Raji (cell line): ENCODE data around the gene KIF1B.

ENCODE experiments used
- POLR2A ChIP-seq: IDR thresholded peaks from 2 replicates; pipeline ENCODE4 v1.6.1; 2011; ENCODE audit warnings: low read depth, low read length, control low read depth; ENCODE audit not compliant: insufficient read depth

KIF1B gene

GRCh38 chr1:10399444-10399941 lies 189.1 kb downstream of the KIF1B start:
- TF ChIP-seq POLR2A, result no peak

DNA sequence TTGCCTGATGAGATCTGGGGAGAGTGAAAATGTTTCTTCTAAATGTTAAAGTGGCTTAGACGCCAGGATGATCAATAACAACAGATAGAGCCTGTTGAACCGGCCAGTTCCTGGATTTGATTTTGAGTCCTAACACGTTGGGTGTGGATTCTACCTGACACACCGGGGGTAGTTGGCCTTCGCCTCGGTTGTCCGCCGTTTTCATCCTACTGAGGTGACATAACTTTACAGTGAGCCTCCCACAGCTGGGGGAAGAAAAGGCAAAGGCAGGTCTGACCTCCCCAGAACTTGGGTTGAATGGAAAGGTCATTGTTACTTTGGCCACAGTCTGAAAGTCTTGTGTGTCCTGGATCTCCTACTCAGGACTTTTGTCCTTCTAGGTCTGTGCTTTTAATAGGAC lies 189.6 kb downstream of the KIF1B start:
- TF ChIP-seq POLR2A, result no peak

- TF ChIP-seq POLR2A, result no peak
Measured at GRCh38 chr1:10401281-10401680, 190.9 kb downstream of the KIF1B start.

GRCh38 chr1:10402729-10403274 lies 192.4 kb downstream of the KIF1B start:
- TF ChIP-seq POLR2A, result no peak

- TF ChIP-seq POLR2A, result no peak
Measured at GRCh38 chr1:10407201-10407600, 196.8 kb downstream of the KIF1B start.

GRCh38 chr1:10415211-10415930 lies 205.0 kb downstream of the KIF1B start:
- no peak for TF ChIP-seq POLR2A

GRCh38 chr1:10419351-10419750 lies 209.0 kb downstream of the KIF1B start:
- no peak for TF ChIP-seq POLR2A

GRCh38 chr1:10421637-10422036 lies 211.3 kb downstream of the KIF1B start:
- no peak for TF ChIP-seq POLR2A

DNA sequence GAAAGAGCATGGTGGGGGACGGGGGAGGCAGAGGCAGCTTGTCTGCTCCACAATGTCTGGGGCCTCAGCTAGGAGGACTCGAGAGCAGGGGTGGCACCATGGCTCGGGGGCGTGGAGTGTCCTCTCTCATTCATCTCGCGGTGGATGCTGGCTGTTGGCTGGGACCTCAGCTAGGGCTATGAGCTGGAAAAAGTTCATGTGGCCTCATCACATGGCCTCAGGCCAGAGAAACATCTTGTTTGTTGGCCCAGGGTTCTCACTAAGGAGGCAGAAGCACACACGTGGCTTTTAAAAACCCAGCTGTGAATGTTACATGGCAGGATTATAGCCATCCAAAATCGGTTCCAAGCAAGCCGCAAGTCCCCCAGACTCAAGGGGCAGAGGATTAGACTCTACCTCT lies 213.7 kb downstream of the KIF1B start:
- no peak for TF ChIP-seq POLR2A

- TF ChIP-seq POLR2A, result no peak
Measured at GRCh38 chr1:10424651-10425050, 214.3 kb downstream of the KIF1B start.

DNA sequence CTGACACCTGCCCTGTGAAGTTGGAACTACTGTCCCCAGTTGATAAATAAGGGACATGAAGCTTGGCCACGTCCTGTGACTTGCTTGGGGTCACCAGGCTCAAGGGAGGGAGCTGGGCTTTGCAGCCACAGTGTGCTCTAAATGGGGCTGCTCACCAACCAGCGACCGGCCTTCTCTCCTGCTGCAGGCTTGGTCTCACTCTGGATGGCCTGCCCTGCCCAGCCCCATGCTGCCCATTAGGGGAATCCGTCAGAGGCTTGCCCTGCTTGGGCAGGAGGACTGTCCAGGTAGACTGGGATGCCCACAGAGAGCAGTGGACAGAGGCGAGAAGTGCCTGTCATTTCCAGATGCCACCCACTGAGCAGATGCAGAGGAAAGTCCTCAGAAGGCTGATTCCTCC lies 218.6 kb downstream of the KIF1B start:
- no peak for TF ChIP-seq POLR2A

GRCh38 chr1:10429868-10430215 lies 219.5 kb downstream of the KIF1B start:
- TF ChIP-seq POLR2A, result no peak

- peak; percentile 88 for TF ChIP-seq POLR2A
Measured at GRCh38 chr1:10430216-10431069, 220.1 kb downstream of the KIF1B start, which contains the start of gene CENPS. CENPS (plus strand) TSS chr1:10430433; CDS start chr1:10430518, 85 bp downstream.
